ENCODE results near the gene GNG7.

- TF ChIP-seq POLR2AphosphoS5 (IDR thresholded peaks at IDR 0.05) (no peak), CTCF (IDR thresholded peaks at IDR 0.05) (no peak), POLR2A (IDR thresholded peaks at IDR 0.05) (no peak), EP300 (IDR thresholded peaks at IDR 0.05) (no peak)
Measured at GRCh38 chr19:2490659-2491058, 211.8 kb downstream of the GNG7 start.
